Transverse colon (tissue), 4 donors: ENCODE results near the gene OBSL1. TPM values are rescaled to one million over a fixed set of nuclear protein-coding genes. Genes with fewer than 3 reads are reported as not detected.

Source experiments
- DNase-seq: peaks from one replicate; pipeline ENCODE4 v3.0.0-alpha.2; 2019
- H3K27ac ChIP-seq, 4 donors: fragments of 200-600 bp; sonication (generic); 2 replicates each; pipeline ENCODE4 v1.5.1; 2016 to 2018; ENCODE audit warnings: inconsistent platforms in 4 of 4
- H3K27me3 ChIP-seq: fragments of 200-600 bp; sonication (generic); 2 replicates; pipeline ENCODE4 v1.5.1; 2017; ENCODE audit warnings: inconsistent platforms
- H3K36me3 ChIP-seq, 4 donors: fragments of 200-600 bp; sonication (generic); 2 replicates each; pipeline ENCODE4 v1.5.1; 2017 to 2019; ENCODE audit warnings: inconsistent platforms in 4 of 4
- H3K4me1 ChIP-seq, 4 donors: fragments of 200-600 bp; sonication (generic); 2 replicates each; pipeline ENCODE4 v1.5.1; 2017 to 2020; ENCODE audit warnings: inconsistent platforms in 4 of 4
- H3K4me3 ChIP-seq, 4 donors: fragments of 200-600 bp; sonication (generic); 1 replicate in 1 of 4; 2 replicates in 3 of 4; pipeline versions ENCODE4 v1.5.1 to v1.6.1; 2017 to 2019; ENCODE audit warnings: inconsistent platforms in 4 of 4
- H3K9me3 ChIP-seq, 2 donors: fragments of 200-600 bp; sonication (generic); 2 replicates each; pipeline ENCODE4 v1.5.1; 2017 to 2019; ENCODE audit warnings: inconsistent platforms in 2 of 2
- EP300 ChIP-seq: sonication (generic); formaldehyde crosslinking; IDR thresholded peaks from one replicate; pipeline ENCODE4 v1.6.1; 2017; ENCODE audit warnings: antibody characterized with exemption, low read depth
- POLR2A ChIP-seq: fragments of 450-650 bp; IDR thresholded peaks from one replicate; pipeline ENCODE4 v1.6.1; 2016; ENCODE audit warnings: antibody characterized with exemption, mild to moderate bottlenecking, moderate library complexity
- POLR2AphosphoS5 ChIP-seq, 3 donors: sonication (generic); formaldehyde crosslinking; IDR thresholded peaks; one replicate each; pipeline ENCODE4 v1.6.1; 2016; ENCODE audit warnings: antibody characterized with exemption in 3 of 3
- WGBS, 2 donors: methylation state at CpG; one replicate each; pipeline ENCODE4 v1.1.5; 2018; ENCODE audit warnings: low coverage in 1 of 2; 5-methylcytosine and 5-hydroxymethylcytosine counted together
- in situ Hi-C, 4 donors: fragments of 200-750 bp; cut with MboI; loops; one replicate each; pipeline versions ENCODE4 v1.15.0 to v1.15.1; 2017; ENCODE audit warnings: low sequenced_read_pairs in 3 of 4, low pct_ligation_motif_present in 1 of 4, low pct_unique_long_range_greater_than_20kb in 1 of 4
- intact Hi-C: fragments of 100-400 bp; cut with DNase I; formaldehyde crosslinking; loops from one replicate; pipeline ENCODE4 v1.15.1; 2023; ENCODE audit warnings: low total_unique reads
- total RNA-seq, 4 donors: library from RNA; depleted of rRNA; stranded (reverse); fragments of >200 nt; gene quantifications; one replicate each; pipeline ENCODE4 v1.1.0, GENCODE V29; 2016
- TF ChIP-seq, protein P1 (sequence below), 5 experiments: fragments of 200-600 bp in 3 of 5; fragments of 450-650 bp in 2 of 5; sonication (generic) in 3 of 5; IDR thresholded peaks; 1 replicate in 2 of 5; 2 replicates in 3 of 5; pipeline ENCODE4 v1.5.1; 2016 to 2017; ENCODE audit warnings: antibody characterized with exemption in 5 of 5, inconsistent platforms in 3 of 5, mild to moderate bottlenecking in 2 of 5, moderate library complexity in 1 of 5

The OBSL1 gene
- total RNA-seq, 4 donors from 2014 or later, result 18.1 to 57.2 (median 19.0) TPM

- DNase-seq, result no peak
- in situ Hi-C loops, result no loop called here
- H3K4me1 ChIP-seq, result peaks cover 2 to 12% (median 11%) of the 10 kb centered on the region in 4 donors
- intact Hi-C loops, result no loop called here
- peaks cover 77% of the 10 kb centered on the region for H3K27me3 ChIP-seq
- H3K9me3 ChIP-seq, result no peaks in the 10 kb centered on the region
- H3K4me3 ChIP-seq, result no peak within 1 kb of the TSS
- no peaks in the 10 kb centered on the region for H3K36me3 ChIP-seq
- H3K27ac ChIP-seq, result no peak within 1 kb of the TSS
- 11% methylated on average over 31 of the region's 31 CpGs; no CpG with 5 or more reads in 1 of the 2 donors for WGBS, 2 donors
- TF ChIP-seq POLR2A (no peak), POLR2AphosphoS5 (IDR thresholded peaks at IDR 0.05) (no peak), EP300 (no peak)
- TF ChIP-seq, protein P1, sequence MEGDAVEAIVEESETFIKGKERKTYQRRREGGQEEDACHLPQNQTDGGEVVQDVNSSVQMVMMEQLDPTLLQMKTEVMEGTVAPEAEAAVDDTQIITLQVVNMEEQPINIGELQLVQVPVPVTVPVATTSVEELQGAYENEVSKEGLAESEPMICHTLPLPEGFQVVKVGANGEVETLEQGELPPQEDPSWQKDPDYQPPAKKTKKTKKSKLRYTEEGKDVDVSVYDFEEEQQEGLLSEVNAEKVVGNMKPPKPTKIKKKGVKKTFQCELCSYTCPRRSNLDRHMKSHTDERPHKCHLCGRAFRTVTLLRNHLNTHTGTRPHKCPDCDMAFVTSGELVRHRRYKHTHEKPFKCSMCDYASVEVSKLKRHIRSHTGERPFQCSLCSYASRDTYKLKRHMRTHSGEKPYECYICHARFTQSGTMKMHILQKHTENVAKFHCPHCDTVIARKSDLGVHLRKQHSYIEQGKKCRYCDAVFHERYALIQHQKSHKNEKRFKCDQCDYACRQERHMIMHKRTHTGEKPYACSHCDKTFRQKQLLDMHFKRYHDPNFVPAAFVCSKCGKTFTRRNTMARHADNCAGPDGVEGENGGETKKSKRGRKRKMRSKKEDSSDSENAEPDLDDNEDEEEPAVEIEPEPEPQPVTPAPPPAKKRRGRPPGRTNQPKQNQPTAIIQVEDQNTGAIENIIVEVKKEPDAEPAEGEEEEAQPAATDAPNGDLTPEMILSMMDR (IDR thresholded peaks at IDR 0.05), result no peak
Observed at GRCh38 chr2:219514196-219514761, 57.1 kb downstream of the OBSL1 start, which contains the start of gene ASIC4. ASIC4 (plus strand) TSS chr2:219514482; CDS start chr2:219514725, 243 bp downstream.

- in situ Hi-C loops, result no loop called here
Observed at GRCh38 chr2:219513787-219514186, 57.6 kb downstream of the OBSL1 start.

GRCh38 chr2:219512524-219513216 is 58.7 kb downstream of the OBSL1 start:
- Histone ChIP-seq H3K4me1 (peaks cover 6 to 18% (median 13%) of the 10 kb centered on the region in 4 donors), H3K9me3 (no peaks in the 10 kb centered on the region), H3K27ac (no peak overlapping the region), H3K36me3 (no peaks in the 10 kb centered on the region), H3K4me3 (no peak overlapping the region), H3K27me3 (peaks cover 77% of the 10 kb centered on the region)
- no peak for DNase-seq
- intact Hi-C loops (no loop called here), in situ Hi-C loops (no loop called here)
- TF ChIP-seq EP300 (no peak), POLR2A (no peak), POLR2AphosphoS5 (IDR thresholded peaks at IDR 0.05) (no peak)
- TF ChIP-seq, protein P1 (IDR thresholded peaks at IDR 0.05), result no peak
- 31 to 40% methylated on average over 4 to 14 of the region's 16 CpGs for WGBS, 2 donors

More at GRCh38 chr2:219513787-219514186, 57.6 kb downstream of the OBSL1 start:
- no peak overlapping the region for H3K4me3 ChIP-seq
- TF ChIP-seq, protein P1 (IDR thresholded peaks at IDR 0.05), result no peak
- TF ChIP-seq POLR2A (no peak), EP300 (no peak), POLR2AphosphoS5 (IDR thresholded peaks at IDR 0.05) (no peak)
- intact Hi-C loops, result no loop called here
- H3K27ac ChIP-seq, result no peak overlapping the region
- peaks cover 6 to 17% (median 13%) of the 10 kb centered on the region in 4 donors for H3K4me1 ChIP-seq
- DNase-seq, result no peak
- no peaks in the 10 kb centered on the region for H3K9me3 ChIP-seq
- H3K27me3 ChIP-seq, result peaks cover 77% of the 10 kb centered on the region
- 27 to 36% methylated on average over 4 of the region's 4 CpGs for WGBS, 2 donors
- H3K36me3 ChIP-seq, result no peaks in the 10 kb centered on the region

DNA sequence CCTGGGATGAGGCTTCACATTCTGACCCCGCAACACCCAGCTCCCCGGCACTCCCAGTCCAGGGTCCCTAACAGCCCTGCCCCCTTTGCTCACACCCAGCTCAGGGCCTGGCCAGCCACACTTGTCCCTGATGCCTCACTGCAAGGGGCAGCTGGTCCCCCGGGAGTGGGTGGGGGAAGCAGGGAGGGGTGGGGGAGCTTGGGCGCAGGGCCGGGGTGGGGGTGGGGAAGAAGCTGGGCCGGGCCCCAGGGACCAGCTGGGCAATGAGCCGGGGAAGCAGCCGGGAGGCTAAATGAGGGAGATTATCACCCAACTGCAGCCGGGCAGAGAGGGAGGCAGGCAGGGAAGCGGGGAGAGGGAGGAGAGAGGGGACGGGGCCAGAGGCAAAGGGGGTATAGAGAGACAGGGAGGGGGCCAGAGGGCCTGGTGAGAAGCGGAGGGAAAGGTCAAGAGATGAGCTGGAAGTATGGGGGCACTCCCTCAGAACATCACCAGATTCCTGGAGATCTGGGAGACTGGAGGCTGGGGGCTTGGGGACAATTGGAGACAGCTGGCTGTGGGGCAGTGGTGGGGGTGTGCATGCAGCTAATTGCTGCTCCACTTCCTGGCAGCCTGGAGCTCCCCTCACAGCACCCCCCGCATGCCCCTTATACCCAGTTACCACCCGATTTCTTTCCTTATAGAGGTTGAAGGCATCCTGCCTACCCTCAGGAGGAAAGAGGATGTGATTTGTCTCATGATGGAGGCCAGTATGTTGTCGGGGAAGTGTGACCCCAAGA is 59.6 kb downstream of the OBSL1 start:
- Histone ChIP-seq H3K27me3 (peaks cover 69% of the 10 kb centered on the region), H3K36me3 (no peaks in the 10 kb centered on the region), H3K4me3 (no peak overlapping the region), H3K9me3 (no peaks in the 10 kb centered on the region), H3K27ac (no peak overlapping the region), H3K4me1 (peaks cover 6 to 18% (median 13%) of the 10 kb centered on the region in 4 donors)
- 26 to 32% methylated on average over 6 to 15 of the region's 15 CpGs for WGBS, 2 donors
- no peak for DNase-seq
- TF ChIP-seq, protein P1 (IDR thresholded peaks at IDR 0.05), result no peak
- TF ChIP-seq POLR2AphosphoS5 (IDR thresholded peaks at IDR 0.05) (no peak), EP300 (no peak), POLR2A (no peak)
- in situ Hi-C loops, result no loop called here
- intact Hi-C loops, result no loop called here
